H1 (cell line): ENCODE results near the gene TBC1D9. TPM values are rescaled to one million over a fixed set of nuclear protein-coding genes. Genes with fewer than 3 reads are reported as not detected.

ENCODE experiments used
- CTCF ChIA-PET: fragments of 300-600 bp; sonication (Branson Sonifier 250); formaldehyde crosslinking; loops from one replicate; lab custom pipeline; 2021; ENCODE audit not compliant: partially characterized antibody; lab: Charles Lee
- POLR2A ChIA-PET: fragments of 300-600 bp; sonication (Branson Sonifier 250); formaldehyde crosslinking; loops from one replicate; lab custom pipeline; 2021; ENCODE audit warnings: inconsistent platforms; ENCODE audit not compliant: partially characterized antibody; lab: Charles Lee
- DNase-seq, 2 experiments: peaks; one replicate each; pipeline versions ENCODE4 v3.0.0 to v3.0.0-alpha.2; 2010 to 2022; ENCODE audit warnings: low spot score in 2 of 2, low read depth in 1 of 2, mixed read lengths in 1 of 2
- FAIRE-seq: peaks from 2 replicates; lab custom pipeline; 2011; peaks lifted over from hg19 to GRCh38; lab: Jason Lieb, UNC
- H2AFZ ChIP-seq: 2 replicates; pipeline ENCODE4 v1.8.1; 2012; ENCODE audit warnings: low read length, inconsistent platforms
- H2AK5ac ChIP-seq: 2 replicates; pipeline ENCODE4 v1.6.1; 2013; ENCODE audit warnings: low read depth, low read length
- H2BK120ac ChIP-seq: replicated peaks from 2 replicates; pipeline ENCODE3; 2013; ENCODE audit warnings: low read depth, low read length, inconsistent platforms
- H2BK12ac ChIP-seq: 2 replicates; pipeline ENCODE4 v1.6.1; 2013; ENCODE audit warnings: low read depth, low read length
- H2BK15ac ChIP-seq: 2 replicates; pipeline ENCODE4 v1.6.1; 2013; ENCODE audit warnings: low read length
- H2BK20ac ChIP-seq: 2 replicates; pipeline ENCODE4 v1.6.1; 2013; ENCODE audit warnings: low read length
- H2BK5ac ChIP-seq: 2 replicates; pipeline ENCODE4 v1.6.1; 2013; ENCODE audit warnings: low read depth, low read length
- H3K14ac ChIP-seq: 2 replicates; pipeline ENCODE4 v1.6.1; 2013; ENCODE audit warnings: inconsistent platforms; ENCODE audit not compliant: insufficient read length
- H3K18ac ChIP-seq: 2 replicates; pipeline ENCODE4 v1.6.1; 2013; ENCODE audit warnings: low read length; ENCODE audit errors: extremely low read depth
- H3K23ac ChIP-seq: 2 replicates; pipeline ENCODE4 v1.6.1; 2013; ENCODE audit warnings: inconsistent platforms; ENCODE audit not compliant: insufficient read length
- H3K23me2 ChIP-seq: 2 replicates; pipeline ENCODE4 v1.6.1; 2013; ENCODE audit warnings: low read depth, low read length
- H3K27ac ChIP-seq: 2 replicates; pipeline ENCODE4 v1.6.1; 2011; ENCODE audit warnings: low read depth, low read length, inconsistent platforms
- H3K27me3 ChIP-seq, 4 experiments: replicated peaks in 1 of 4; 1 replicate in 1 of 4; 2 replicates in 3 of 4; pipeline versions ENCODE4 v1.6.1 to v1.8.1; 2011 to 2013; ENCODE audit warnings: low read length in 3 of 4, mild to moderate bottlenecking in 3 of 4, inconsistent platforms in 2 of 4, mixed read lengths in 2 of 4, moderate library complexity in 1 of 4; ENCODE audit not compliant: control insufficient read depth in 3 of 4, insufficient read depth in 3 of 4; ENCODE audit errors: extremely low read depth in 1 of 4
- H3K36me3 ChIP-seq, 4 experiments: 2 replicates each; pipeline versions ENCODE4 v1.6.1 to v1.8.1; 2011 to 2013; ENCODE audit warnings: mild to moderate bottlenecking in 4 of 4, low read length in 3 of 4, moderate library complexity in 2 of 4, control low read depth in 1 of 4, inconsistent platforms in 1 of 4; ENCODE audit not compliant: insufficient read depth in 4 of 4, control insufficient read depth in 2 of 4
- H3K4ac ChIP-seq: replicated peaks from 2 replicates; pipeline ENCODE3; 2013; ENCODE audit warnings: low read length, low read depth, mixed read lengths, inconsistent platforms; ENCODE audit not compliant: insufficient read length
- H3K4me1 ChIP-seq, 4 experiments: replicated peaks in 1 of 4; 1 replicate in 1 of 4; 2 replicates in 3 of 4; pipeline versions ENCODE4 v1.6.1 to v1.8.1; 2011 to 2013; ENCODE audit warnings: low read length in 3 of 4, inconsistent platforms in 2 of 4, mixed read lengths in 1 of 4; ENCODE audit not compliant: insufficient read depth in 4 of 4, control insufficient read depth in 3 of 4
- H3K4me2 ChIP-seq, 2 experiments: 2 replicates each; pipeline versions ENCODE4 v1.6.1 to v1.8.1; 2011 to 2013; ENCODE audit warnings: low read depth in 2 of 2, low read length in 2 of 2, control low read depth in 1 of 2, inconsistent platforms in 1 of 2, mild to moderate bottlenecking in 1 of 2; ENCODE audit not compliant: insufficient read depth in 1 of 2
- H3K4me3 ChIP-seq, 4 experiments: fragments of 200-600, 300-600 bp in 1 of 4; sonication (generic), shearing (Covaris generic), sonication (Bioruptor Twin) in 1 of 4; 2 replicates each; pipeline versions ENCODE4 v1.5.1 to v1.8.1; 2011 to 2016; ENCODE audit warnings: low read length in 4 of 4, low read depth in 3 of 4, control low read depth in 2 of 4, inconsistent platforms in 2 of 4, mild to moderate bottlenecking in 2 of 4, mixed read lengths in 1 of 4, moderate library complexity in 1 of 4; ENCODE audit not compliant: insufficient read depth in 2 of 4; ENCODE audit errors: extremely low read depth in 1 of 4
- H3K56ac ChIP-seq: replicated peaks from 2 replicates; pipeline ENCODE3; 2013; ENCODE audit warnings: low read depth, mild to moderate bottlenecking, mixed read lengths, low read length, inconsistent platforms; ENCODE audit not compliant: insufficient read length
- H3K79me1 ChIP-seq: 2 replicates; pipeline ENCODE4 v1.6.1; 2013; ENCODE audit warnings: low read depth, low read length, control low read depth
- H3K79me2 ChIP-seq, 2 experiments: 2 replicates each; pipeline versions ENCODE4 v1.6.1 to v1.8.1; 2012 to 2013; ENCODE audit warnings: low read length in 2 of 2, mild to moderate bottlenecking in 2 of 2, inconsistent platforms in 1 of 2; ENCODE audit not compliant: insufficient read depth in 2 of 2, control insufficient read depth in 1 of 2
- H3K9ac ChIP-seq, 4 experiments: replicated peaks in 1 of 4; 1 replicate in 1 of 4; 2 replicates in 3 of 4; pipeline versions ENCODE4 v1.6.1 to v1.8.1; 2011 to 2013; ENCODE audit warnings: low read depth in 3 of 4, low read length in 3 of 4, control low read depth in 2 of 4, mild to moderate bottlenecking in 2 of 4, moderate library complexity in 2 of 4, inconsistent platforms in 1 of 4; ENCODE audit errors: extremely low read depth in 1 of 4
- H3K9me3 ChIP-seq, 2 experiments: 2 replicates each; pipeline versions ENCODE4 v1.6.1 to v1.8.1; 2012 to 2013; ENCODE audit warnings: mild to moderate bottlenecking in 2 of 2, moderate library complexity in 2 of 2, control low read depth in 1 of 2, inconsistent platforms in 1 of 2, low read depth in 1 of 2, low read length in 1 of 2, mixed read lengths in 1 of 2; ENCODE audit not compliant: insufficient read depth in 2 of 2
- H4K20me1 ChIP-seq, 2 experiments: replicated peaks in 1 of 2; 2 replicates each; pipeline versions ENCODE3 to v1.8.1; 2011 to 2013; ENCODE audit warnings: inconsistent platforms in 2 of 2, low read length in 2 of 2, mild to moderate bottlenecking in 1 of 2; ENCODE audit not compliant: insufficient read depth in 2 of 2, control insufficient read depth in 1 of 2
- H4K5ac ChIP-seq: 2 replicates; pipeline ENCODE4 v1.6.1; 2013; ENCODE audit warnings: low read length, low read depth, mixed read lengths, inconsistent platforms; ENCODE audit not compliant: insufficient read length
- H4K8ac ChIP-seq: 2 replicates; pipeline ENCODE4 v1.8.0; 2013; ENCODE audit warnings: mild to moderate bottlenecking, moderate library complexity, low read length, inconsistent platforms; ENCODE audit not compliant: insufficient read depth; ENCODE audit errors: extremely low read depth
- H4K91ac ChIP-seq: replicated peaks from 2 replicates; pipeline ENCODE3; 2013; ENCODE audit warnings: low read length, mixed read lengths, inconsistent platforms; ENCODE audit not compliant: insufficient read length
- CBX5 ChIP-seq: fragments of 300-800, 300-1000 bp; sonication (generic); IDR thresholded peaks from 2 replicates; pipeline ENCODE4 v1.7.1; 2016; ENCODE audit warnings: antibody characterized with exemption, low read length, low read depth
- RAD21 ChIP-seq, 2 experiments: IDR thresholded peaks in 1 of 2; conservative IDR thresholded peaks in 1 of 2; 2 replicates each; pipeline ENCODE4 v1.6.1; 2011; ENCODE audit warnings: low read depth in 2 of 2, low read length in 2 of 2, improper control_type of control experiment in 1 of 2, inconsistent platforms in 1 of 2, mild to moderate bottlenecking in 1 of 2, moderate library complexity in 1 of 2
- WGBS, 2 experiments: shearing (Covaris generic) in 1 of 2; methylation state at CpG; one replicate each; pipeline versions ENCODE4 v1.1.6 to v1.1.7; 2013 to 2015; ENCODE audit warnings: low lambda C conversion rate in 2 of 2, mixed read lengths in 2 of 2, inconsistent platforms in 1 of 2, low coverage in 1 of 2, missing lambda C conversion rate in 1 of 2; ENCODE audit not compliant: insufficient replicate concordance in 2 of 2, insufficient coverage in 1 of 2, insufficient read length in 1 of 2; ENCODE audit errors: extremely low coverage in 1 of 2, missing lambda C conversion rate in 1 of 2; 5-methylcytosine and 5-hydroxymethylcytosine counted together
- polyA plus RNA-seq, 7 experiments: library from polyadenylated mRNA; depleted of rRNA in 3 of 7; stranded (reverse) in 5 of 7; unstranded in 2 of 7; fragments of >200 nt in 5 of 7; fragments of 200-250 nt in 2 of 7; gene quantifications; 1 replicate in 5 of 7; 2 replicates in 1 of 7; 4 replicates in 1 of 7; pipeline versions ENCODE4 v1.2.1 to v1.2.3, GENCODE V29; 2011 to 2013; ENCODE audit warnings: missing spikeins in 2 of 7, mixed read lengths in 2 of 7
- total RNA-seq: library from RNA; stranded (reverse); fragmentation: NEBNext Ultra II Directional; extraction: Animal tissue kit (Norgen Biotek cat#: 25700); gene quantifications from 2 replicates; pipeline ENCODE4 v1.2.1, GENCODE V29; 2021
- TF ChIP-seq, protein P1 (sequence below), 3 experiments: IDR thresholded peaks; 1 replicate in 2 of 3; 2 replicates in 1 of 3; pipeline versions ENCODE4 v1.5.1 to v1.6.1; 2011; ENCODE audit warnings: low read length in 3 of 3, mild to moderate bottlenecking in 3 of 3, inconsistent platforms in 2 of 3, low read depth in 1 of 3, moderate library complexity in 1 of 3; ENCODE audit not compliant: insufficient read depth in 1 of 3; ENCODE audit errors: control extremely low read depth in 1 of 3

The TBC1D9 gene
- total and polyA plus RNA-seq, 2 of the 8 experiments (the other 6 are each of a cell fraction or from before 2014, with no cell fraction given) = 0.94 to 1.0 TPM

GRCh38 chr4:140607852-140608251 lies 148.3 kb downstream of the TBC1D9 start:
- H3K23me2 ChIP-seq = no peaks in the 10 kb centered on the region
- H3K27ac ChIP-seq = no peak overlapping the region
- H4K5ac ChIP-seq = no peak overlapping the region
- POLR2A ChIA-PET = interaction anchor here (0.7 to 1.1 kb wide), 2 partner anchors 30 to 71 kb away, joined by 3 to 5 read pairs; no protein-coding TSS in a partner anchor
- no peak overlapping the region for H4K8ac ChIP-seq
- no peaks in the 10 kb centered on the region for H3K79me1 ChIP-seq
- H2AK5ac ChIP-seq = no peak overlapping the region
- no peak overlapping the region for H2BK12ac ChIP-seq
- no peak overlapping the region for H3K14ac ChIP-seq
- H4K20me1 ChIP-seq = no peaks in the 10 kb centered on the region
- no peak overlapping the region for H3K56ac ChIP-seq
- H3K9me3 ChIP-seq = no peaks in the 10 kb centered on the region
- no peak overlapping the region for H4K91ac ChIP-seq
- H2BK120ac ChIP-seq = no peak overlapping the region
- no peak overlapping the region for H2BK15ac ChIP-seq
- DNase-seq = no peak
- peak; percentile 39 to 49; a peak in 3 of 4 replicates for TF ChIP-seq RAD21 (IDR thresholded peaks at IDR 0.05 in 1 of 2, conservative IDR thresholded peaks at IDR 0.05 in 1 of 2; ENCODE audit: low read depth in 2 of 2, low read length in 2 of 2)
- TF ChIP-seq, protein P1, sequence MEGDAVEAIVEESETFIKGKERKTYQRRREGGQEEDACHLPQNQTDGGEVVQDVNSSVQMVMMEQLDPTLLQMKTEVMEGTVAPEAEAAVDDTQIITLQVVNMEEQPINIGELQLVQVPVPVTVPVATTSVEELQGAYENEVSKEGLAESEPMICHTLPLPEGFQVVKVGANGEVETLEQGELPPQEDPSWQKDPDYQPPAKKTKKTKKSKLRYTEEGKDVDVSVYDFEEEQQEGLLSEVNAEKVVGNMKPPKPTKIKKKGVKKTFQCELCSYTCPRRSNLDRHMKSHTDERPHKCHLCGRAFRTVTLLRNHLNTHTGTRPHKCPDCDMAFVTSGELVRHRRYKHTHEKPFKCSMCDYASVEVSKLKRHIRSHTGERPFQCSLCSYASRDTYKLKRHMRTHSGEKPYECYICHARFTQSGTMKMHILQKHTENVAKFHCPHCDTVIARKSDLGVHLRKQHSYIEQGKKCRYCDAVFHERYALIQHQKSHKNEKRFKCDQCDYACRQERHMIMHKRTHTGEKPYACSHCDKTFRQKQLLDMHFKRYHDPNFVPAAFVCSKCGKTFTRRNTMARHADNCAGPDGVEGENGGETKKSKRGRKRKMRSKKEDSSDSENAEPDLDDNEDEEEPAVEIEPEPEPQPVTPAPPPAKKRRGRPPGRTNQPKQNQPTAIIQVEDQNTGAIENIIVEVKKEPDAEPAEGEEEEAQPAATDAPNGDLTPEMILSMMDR (IDR thresholded peaks at IDR 0.05; ENCODE audit: control extremely low read depth in 1 of 3, insufficient read depth in 1 of 3, low read depth in 1 of 3, low read length in 3 of 3) = peak in 2 of 3 experiments; percentile 5 to 22; a peak in 2 of 4 replicates
- TF ChIP-seq CBX5 = no peak
- TF ChIP-seq, all 59 proteins: peak for 2
- Histone ChIP-seq H2BK20ac (no peak overlapping the region), H2AFZ (no peak overlapping the region), H3K18ac (no peak overlapping the region), H3K9ac (no peak overlapping the region), H3K4ac (no peak overlapping the region), H3K79me2 (no peaks in the 10 kb centered on the region), H3K4me3 (no peak overlapping the region), H3K4me2 (no peak overlapping the region), H3K4me1 (no peaks in the 10 kb centered on the region), H3K36me3 (no peaks in the 10 kb centered on the region), H3K27me3 (no peaks in the 10 kb centered on the region), H3K23ac (no peak overlapping the region), H2BK5ac (no peak overlapping the region)
- CTCF ChIA-PET = interaction anchor here (0.6 to 3.1 kb wide), 17 partner anchors 8 to 276 kb away, joined by 3 to 23 read pairs (median 4); no protein-coding TSS in a partner anchor
- FAIRE-seq = no peak
- 90% methylated on average over 4 of the region's 4 CpGs; no CpG with 5 or more reads in 1 of the 2 experiments for WGBS, 2 experiments
